ENCODE results near the gene TOGARAM2.

TOGARAM2 gene

DNA sequence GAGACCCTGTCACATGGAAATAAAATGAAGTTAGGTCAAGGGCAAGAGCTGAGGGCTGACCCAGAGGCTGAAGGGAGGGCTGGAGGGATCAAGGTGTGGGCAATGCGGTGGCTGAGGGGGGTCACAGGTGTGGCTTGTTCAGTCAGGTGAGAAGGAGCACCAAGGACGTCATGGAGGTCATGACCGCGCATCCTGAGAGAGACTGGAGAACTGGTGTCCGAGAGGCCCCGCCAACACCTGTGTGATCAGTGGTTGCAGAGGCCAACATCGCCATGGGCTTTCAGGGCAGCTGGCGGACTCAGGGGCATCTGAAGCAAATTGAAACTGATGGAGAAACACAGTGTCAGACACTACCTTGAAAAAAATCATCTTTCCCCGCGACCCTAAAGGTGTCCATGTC is 13.0 kb downstream of the TOGARAM2 start:
- no peak overlapping the region for H3K27ac ChIP-seq
- TF ChIP-seq ZFX (IDR thresholded peaks at IDR 0.05) (no peak), CTCF (conservative IDR thresholded peaks at IDR 0.05) (no peak)

GRCh38 chr2:28994679-28995078 is 13.6 kb downstream of the TOGARAM2 start:
- TF ChIP-seq CTCF (conservative IDR thresholded peaks at IDR 0.05) (no peak), ZFX (IDR thresholded peaks at IDR 0.05) (no peak)
- H3K27ac ChIP-seq = no peak overlapping the region

DNA sequence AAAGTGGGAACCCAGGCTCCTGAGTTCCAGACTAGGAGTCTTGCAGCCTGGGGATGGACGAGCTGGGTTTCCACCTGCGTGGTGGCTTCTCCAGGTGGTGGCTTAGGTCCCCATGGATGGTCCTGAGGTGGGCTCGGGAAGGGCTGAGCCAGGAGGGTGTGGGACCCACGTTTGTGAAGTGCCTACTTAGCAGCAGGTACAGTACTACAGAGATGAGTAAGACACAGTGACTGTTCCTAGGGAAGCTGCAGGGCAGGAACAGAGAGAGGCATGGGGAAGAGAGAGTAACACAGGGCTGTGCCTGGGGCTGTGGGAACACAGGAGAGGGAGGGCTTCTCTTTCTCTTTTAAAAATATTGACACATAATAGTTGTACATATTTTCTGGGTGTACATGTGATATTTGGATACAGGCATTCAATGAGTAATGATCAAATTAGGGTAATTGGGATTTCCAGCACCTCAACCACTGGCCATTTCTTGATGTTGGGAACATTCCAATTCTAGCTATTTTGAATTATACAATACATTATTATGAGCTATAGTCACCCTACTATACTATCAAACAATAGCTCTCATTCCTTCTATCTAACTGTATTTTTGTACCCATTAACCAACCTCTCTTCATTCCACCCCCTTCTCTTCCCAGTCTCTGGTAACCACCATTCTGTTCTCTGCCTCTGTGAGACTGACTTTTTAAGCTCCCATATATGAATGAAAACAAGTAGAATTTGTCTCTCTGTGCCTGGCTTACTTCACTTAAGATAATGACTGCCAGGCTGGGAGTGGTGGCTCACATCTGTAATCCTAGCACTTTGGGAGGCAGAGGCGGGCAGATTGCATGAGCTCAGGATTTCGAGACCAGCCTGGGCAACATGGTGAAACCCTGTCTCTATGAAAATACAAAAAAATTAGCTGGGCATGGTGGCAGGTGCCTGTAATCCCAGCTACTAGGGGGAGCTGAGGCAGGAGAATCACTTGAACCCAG is 15.0 kb downstream of the TOGARAM2 start:
- no peak overlapping the region for H3K27ac ChIP-seq
- TF ChIP-seq ZFX (IDR thresholded peaks at IDR 0.05) (no peak), CTCF (conservative IDR thresholded peaks at IDR 0.05) (no peak)

- no peak for TF ChIP-seq ZFX (IDR thresholded peaks at IDR 0.05)
- TF ChIP-seq CTCF (conservative IDR thresholded peaks at IDR 0.05) = no peak
- no peak overlapping the region for H3K27ac ChIP-seq
Measured at GRCh38 chr2:28997237-28997846, 16.2 kb downstream of the TOGARAM2 start.

- TF ChIP-seq CTCF (conservative IDR thresholded peaks at IDR 0.05) (no peak), ZFX (IDR thresholded peaks at IDR 0.05) (no peak)
- H3K27ac ChIP-seq = no peak overlapping the region
Measured at GRCh38 chr2:28997847-28998735, 17.0 kb downstream of the TOGARAM2 start.

DNA sequence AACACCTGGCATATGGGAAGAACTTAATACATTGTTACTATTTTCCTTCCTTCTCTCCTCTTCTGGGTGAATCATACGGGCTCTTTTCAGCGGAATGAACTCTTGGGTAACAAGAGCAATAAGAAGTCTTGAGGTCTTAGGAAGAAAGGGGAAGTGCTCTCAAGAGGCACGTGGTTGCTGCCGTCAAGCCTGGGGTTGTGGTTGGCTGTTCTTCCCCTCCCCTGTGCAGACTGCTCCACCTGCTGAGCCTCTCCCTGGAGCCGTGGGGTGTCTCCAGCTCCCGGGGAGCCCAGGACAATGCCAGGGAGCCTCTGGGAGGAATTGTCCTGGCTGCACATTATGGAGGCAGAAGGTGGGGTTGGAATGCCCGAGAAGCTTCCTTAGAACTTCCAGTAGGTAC is 19.4 kb downstream of the TOGARAM2 start:
- TF ChIP-seq ZFX (IDR thresholded peaks at IDR 0.05) (no peak), CTCF (conservative IDR thresholded peaks at IDR 0.05) (no peak)
- H3K27ac ChIP-seq = no peak overlapping the region
